ENCODE results near the gene KCNN4. TPM values are rescaled to one million over a fixed set of nuclear protein-coding genes. Genes with fewer than 3 reads are reported as not detected.

KCNN4 gene
- total RNA-seq, 1 experiment from 2014 or later: not detected

DNA sequence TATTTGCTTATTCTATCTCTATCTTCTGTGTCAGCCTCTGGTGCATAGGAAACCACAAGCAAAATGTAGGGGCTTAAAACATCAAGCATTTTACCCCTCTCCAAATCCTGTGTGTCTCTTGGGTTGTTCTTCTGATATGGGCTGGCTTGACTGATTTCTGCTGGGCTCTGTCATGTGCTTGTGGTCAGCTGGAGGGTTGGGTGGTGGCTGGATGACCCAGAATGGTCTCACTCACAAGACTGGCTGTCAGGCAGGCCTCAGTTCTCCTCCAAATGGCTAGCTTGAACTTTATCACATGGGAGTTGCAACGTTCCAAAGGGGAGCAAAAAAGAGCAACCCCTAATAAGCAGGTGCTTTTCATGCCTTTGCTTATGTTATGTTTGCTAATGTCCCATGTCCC lies 31.1 kb upstream of the KCNN4 start:
- DNase-seq (ENCODE audit: low spot score): no peak
- ChIA-PET POLR2A (ENCODE audit: low non-redundant PET) (no interaction called here), CTCF (no interaction called here)
- Histone ChIP-seq H3K4me1 (ENCODE audit: insufficient read depth, low read length, poor library complexity, severe bottlenecking) (no peaks in the 10 kb centered on the region), H3K27ac (ENCODE audit: low read depth, low read length, poor library complexity, severe bottlenecking) (no peak overlapping the region), H3K4me3 (ENCODE audit: low read depth, low read length, poor library complexity, severe bottlenecking) (no peak overlapping the region), H3K9me3 (ENCODE audit: low read depth, low read length, poor library complexity, severe bottlenecking) (no peaks in the 10 kb centered on the region), H3K36me3 (ENCODE audit: insufficient read depth, low read length, poor library complexity, severe bottlenecking) (no peaks in the 10 kb centered on the region), H3K27me3 (replicated peaks; ENCODE audit: insufficient read depth, low read depth, low read length, poor library complexity) (no peaks in the 10 kb centered on the region)
- intact Hi-C loops (cut with micrococcal nuclease; ENCODE audit: unreplicated experiment): no loop called here
- BruUV-seq (replicated peaks): no TSS peak
- TF ChIP-seq, protein P1, sequence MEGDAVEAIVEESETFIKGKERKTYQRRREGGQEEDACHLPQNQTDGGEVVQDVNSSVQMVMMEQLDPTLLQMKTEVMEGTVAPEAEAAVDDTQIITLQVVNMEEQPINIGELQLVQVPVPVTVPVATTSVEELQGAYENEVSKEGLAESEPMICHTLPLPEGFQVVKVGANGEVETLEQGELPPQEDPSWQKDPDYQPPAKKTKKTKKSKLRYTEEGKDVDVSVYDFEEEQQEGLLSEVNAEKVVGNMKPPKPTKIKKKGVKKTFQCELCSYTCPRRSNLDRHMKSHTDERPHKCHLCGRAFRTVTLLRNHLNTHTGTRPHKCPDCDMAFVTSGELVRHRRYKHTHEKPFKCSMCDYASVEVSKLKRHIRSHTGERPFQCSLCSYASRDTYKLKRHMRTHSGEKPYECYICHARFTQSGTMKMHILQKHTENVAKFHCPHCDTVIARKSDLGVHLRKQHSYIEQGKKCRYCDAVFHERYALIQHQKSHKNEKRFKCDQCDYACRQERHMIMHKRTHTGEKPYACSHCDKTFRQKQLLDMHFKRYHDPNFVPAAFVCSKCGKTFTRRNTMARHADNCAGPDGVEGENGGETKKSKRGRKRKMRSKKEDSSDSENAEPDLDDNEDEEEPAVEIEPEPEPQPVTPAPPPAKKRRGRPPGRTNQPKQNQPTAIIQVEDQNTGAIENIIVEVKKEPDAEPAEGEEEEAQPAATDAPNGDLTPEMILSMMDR (conservative IDR thresholded peaks at IDR 0.05; ENCODE audit: low read depth, low read length): no peak
- no peak for TF ChIP-seq EZH2 (IDR thresholded peaks at IDR 0.05; ENCODE audit: borderline replicate concordance, low read depth, low read length, poor library complexity, severe bottlenecking)

DNA sequence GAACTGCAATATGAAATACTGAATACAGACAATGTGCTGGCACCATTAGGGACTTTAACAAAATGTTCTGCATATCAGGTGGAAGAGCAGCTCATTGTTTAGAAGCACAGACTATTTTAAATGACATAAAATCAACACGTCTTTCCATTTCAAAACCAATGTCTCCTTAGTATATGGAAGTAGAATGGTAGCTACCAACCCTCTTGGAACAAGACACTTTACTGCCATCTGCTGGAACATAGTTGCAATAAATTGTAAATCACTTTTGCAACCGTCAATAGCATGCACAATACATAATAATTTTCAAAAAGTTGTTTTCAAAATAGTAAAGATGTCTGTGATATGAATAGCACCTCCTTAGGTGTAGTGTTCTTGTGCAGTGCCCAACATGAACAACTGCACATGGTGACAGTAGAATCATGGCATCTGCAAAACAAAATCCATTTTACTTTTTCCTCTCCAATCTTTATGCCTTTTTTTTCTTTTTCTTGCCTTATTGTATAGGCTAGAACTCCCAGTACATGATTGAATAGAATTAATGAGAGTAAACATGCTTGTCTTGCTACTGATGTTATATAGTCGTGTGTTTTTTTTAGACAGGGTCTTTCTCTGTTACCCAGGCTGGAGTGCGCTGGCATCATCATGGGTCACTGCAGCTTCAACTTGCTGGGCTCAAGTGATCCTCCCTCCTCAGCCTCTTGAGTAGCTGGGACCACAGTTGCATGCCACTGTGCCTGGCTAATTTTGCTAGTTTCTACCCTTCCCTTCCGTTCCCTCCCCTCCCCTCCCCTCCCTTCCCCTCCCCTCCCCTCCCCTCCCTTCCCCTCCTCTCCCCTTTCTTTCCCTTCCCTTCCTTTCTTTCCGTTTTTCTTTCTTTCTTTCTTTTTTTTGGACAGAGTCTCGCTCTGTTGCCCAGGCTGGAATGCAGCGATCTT lies 29.3 kb upstream of the KCNN4 start:
- intact Hi-C loops (cut with micrococcal nuclease; ENCODE audit: unreplicated experiment): loop anchor here (10.0 kb wide), 1 partner anchor 365 kb away; no protein-coding TSS in a partner anchor

DNA sequence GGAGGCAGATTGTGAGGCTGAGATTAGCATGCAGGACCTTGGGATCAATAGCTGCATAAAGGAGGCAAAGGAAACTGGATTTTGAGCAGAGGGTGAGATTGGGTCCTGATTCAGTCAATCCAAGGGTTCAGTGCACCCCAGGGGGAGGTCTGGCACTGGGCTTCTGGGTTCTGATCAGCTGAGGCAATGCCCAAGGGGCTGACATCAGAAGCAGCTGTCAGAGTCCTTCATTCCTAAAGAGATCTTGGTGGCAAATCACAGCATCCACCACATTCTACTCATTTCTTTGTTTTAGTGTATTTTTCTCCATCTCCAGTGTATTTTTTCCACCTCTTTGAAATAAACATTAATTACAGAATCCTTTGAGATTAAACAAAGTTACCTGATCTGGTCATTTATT lies 26.9 kb upstream of the KCNN4 start:
- Histone ChIP-seq H3K4me3 (ENCODE audit: low read depth, low read length, poor library complexity, severe bottlenecking) (no peak overlapping the region), H3K4me1 (ENCODE audit: insufficient read depth, low read length, poor library complexity, severe bottlenecking) (no peaks in the 10 kb centered on the region), H3K36me3 (ENCODE audit: insufficient read depth, low read length, poor library complexity, severe bottlenecking) (no peaks in the 10 kb centered on the region), H3K27me3 (replicated peaks; ENCODE audit: insufficient read depth, low read depth, low read length, poor library complexity) (no peaks in the 10 kb centered on the region), H3K27ac (ENCODE audit: low read depth, low read length, poor library complexity, severe bottlenecking) (no peak overlapping the region), H3K9me3 (ENCODE audit: low read depth, low read length, poor library complexity, severe bottlenecking) (no peaks in the 10 kb centered on the region)
- intact Hi-C loops (cut with micrococcal nuclease; ENCODE audit: unreplicated experiment): loop anchor here (10.0 kb wide), 1 partner anchor 363 kb away; no protein-coding TSS in a partner anchor
- no peak for TF ChIP-seq EZH2 (IDR thresholded peaks at IDR 0.05; ENCODE audit: borderline replicate concordance, low read depth, low read length, poor library complexity, severe bottlenecking)
- TF ChIP-seq, protein P1 (conservative IDR thresholded peaks at IDR 0.05; ENCODE audit: low read depth, low read length): no peak
- BruUV-seq (replicated peaks): no TSS peak
- ChIA-PET POLR2A (ENCODE audit: low non-redundant PET) (no interaction called here), CTCF (no interaction called here)
- no peak for DNase-seq (ENCODE audit: low spot score)

More for the DNA sequence above, 29.3 kb upstream of the KCNN4 start:
- BruUV-seq (replicated peaks): no TSS peak
- DNase-seq (ENCODE audit: low spot score): peak; percentile 73
- no peaks in the 10 kb centered on the region for H3K9me3 ChIP-seq (ENCODE audit: low read depth, low read length, poor library complexity, severe bottlenecking)
- no peaks in the 10 kb centered on the region for H3K27me3 ChIP-seq (replicated peaks; ENCODE audit: insufficient read depth, low read depth, low read length, poor library complexity)
- POLR2A ChIA-PET (ENCODE audit: low non-redundant PET): interaction anchor here (0.5 to 0.7 kb wide), 4 partner anchors 65 to 1523 kb away, joined by 3 to 8 read pairs (median 6); no protein-coding TSS in a partner anchor
- CTCF ChIA-PET: interaction anchor here (0.5 to 1.5 kb wide), 10 partner anchors 10 to 363 kb away, joined by 3 to 18 read pairs (median 3); partner anchors contain the start of genes SMG9 and ZNF45
- H3K36me3 ChIP-seq (ENCODE audit: insufficient read depth, low read length, poor library complexity, severe bottlenecking): no peaks in the 10 kb centered on the region
- no peak for TF ChIP-seq EZH2 (IDR thresholded peaks at IDR 0.05; ENCODE audit: borderline replicate concordance, low read depth, low read length, poor library complexity, severe bottlenecking)
- TF ChIP-seq, protein P1 (conservative IDR thresholded peaks at IDR 0.05; ENCODE audit: low read depth, low read length): peak; percentile 71
- no peak overlapping the region for H3K27ac ChIP-seq (ENCODE audit: low read depth, low read length, poor library complexity, severe bottlenecking)
- H3K4me3 ChIP-seq (ENCODE audit: low read depth, low read length, poor library complexity, severe bottlenecking): no peak overlapping the region
- H3K4me1 ChIP-seq (ENCODE audit: insufficient read depth, low read length, poor library complexity, severe bottlenecking): no peaks in the 10 kb centered on the region

All from A673 (cell line).